ENCODE results near the gene GPD2. TPM values are rescaled to one million over a fixed set of nuclear protein-coding genes. Genes with fewer than 3 reads are reported as not detected.

GPD2 gene
- total and polyA plus RNA-seq, 2 of the 8 experiments (the other 6 are each of a cell fraction or from before 2014, with no cell fraction given): 8.4 to 43.1 TPM

DNA sequence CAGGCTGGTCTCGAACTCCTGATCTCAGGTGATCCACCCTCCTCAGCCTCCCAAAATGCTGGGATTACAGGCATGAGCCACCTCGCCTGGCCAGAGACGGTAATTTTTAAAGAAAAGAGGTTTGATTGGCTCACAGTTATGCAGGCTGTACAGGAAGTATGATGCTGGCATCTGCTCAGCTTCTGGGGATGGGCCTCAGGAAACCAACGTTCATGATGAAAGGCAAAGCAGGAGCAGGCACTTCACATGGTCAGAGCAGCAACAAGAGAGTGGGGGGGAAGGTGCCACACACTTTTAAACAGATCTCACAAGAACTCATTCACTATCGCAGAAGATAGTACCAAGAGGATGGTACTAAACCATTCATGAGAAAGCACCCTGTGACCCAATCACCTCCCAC lies 38.0 kb upstream of the GPD2 start:
- WGBS, 2 experiments (ENCODE audit: extremely low coverage in 1 of 2, insufficient coverage in 1 of 2, insufficient read length in 1 of 2, insufficient replicate concordance in 2 of 2, low coverage in 1 of 2, low lambda C conversion rate in 2 of 2, missing lambda C conversion rate in 1 of 2): 90% methylated on average over 5 of the region's 5 CpGs; no CpG with 5 or more reads in 1 of the 2 experiments
- Histone ChIP-seq H3K9me3 (ENCODE audit: insufficient read depth in 2 of 2, low read depth in 1 of 2, low read length in 1 of 2) (no peaks in the 10 kb centered on the region), H2AK5ac (ENCODE audit: low read depth, low read length) (no peak overlapping the region), H3K27ac (ENCODE audit: low read depth, low read length) (no peak overlapping the region), H4K8ac (ENCODE audit: extremely low read depth, insufficient read depth, low read length) (no peak overlapping the region), H2BK120ac (replicated peaks; ENCODE audit: low read depth, low read length) (no peak overlapping the region), H3K4me3 (ENCODE audit: extremely low read depth in 1 of 4, insufficient read depth in 2 of 4, low read depth in 3 of 4, low read length in 4 of 4) (no peak overlapping the region), H3K4me1 (replicated peaks in 1 of 4; ENCODE audit: control insufficient read depth in 3 of 4, insufficient read depth in 4 of 4, low read length in 3 of 4) (peaks cover 0 to 4% (median 2%) of the 10 kb centered on the region in 4 experiments; a peak in 3 of 7 replicates), H3K27me3 (replicated peaks in 1 of 4; ENCODE audit: control insufficient read depth in 3 of 4, extremely low read depth in 1 of 4, insufficient read depth in 3 of 4, low read length in 3 of 4) (peaks cover 0 to 6% (median 5%) of the 10 kb centered on the region in 4 experiments; a peak in 4 of 7 replicates), H2BK20ac (ENCODE audit: low read length) (no peak overlapping the region), H2AFZ (ENCODE audit: low read length) (no peak overlapping the region), H3K36me3 (ENCODE audit: control insufficient read depth in 2 of 4, insufficient read depth in 4 of 4, low read length in 3 of 4) (no peaks in the 10 kb centered on the region), H3K23ac (ENCODE audit: insufficient read length) (no peak overlapping the region), H3K23me2 (ENCODE audit: low read depth, low read length) (peaks cover 3% of the 10 kb centered on the region), H2BK12ac (ENCODE audit: low read depth, low read length) (no peak overlapping the region), H3K79me2 (ENCODE audit: control insufficient read depth in 1 of 2, insufficient read depth in 2 of 2, low read length in 2 of 2) (no peaks in the 10 kb centered on the region), H3K9ac (replicated peaks in 1 of 4; ENCODE audit: extremely low read depth in 1 of 4, low read depth in 3 of 4, low read length in 3 of 4) (no peak overlapping the region), H2BK15ac (ENCODE audit: low read length) (no peak overlapping the region), H4K20me1 (replicated peaks in 1 of 2; ENCODE audit: control insufficient read depth in 1 of 2, insufficient read depth in 2 of 2, low read length in 2 of 2) (no peaks in the 10 kb centered on the region), H2BK5ac (ENCODE audit: low read depth, low read length) (no peak overlapping the region), H4K91ac (replicated peaks; ENCODE audit: insufficient read length, low read length) (no peak overlapping the region), H4K5ac (ENCODE audit: insufficient read length, low read depth, low read length) (no peak overlapping the region), H3K14ac (ENCODE audit: insufficient read length) (no peak overlapping the region), H3K79me1 (ENCODE audit: low read depth, low read length) (no peaks in the 10 kb centered on the region), H3K4ac (replicated peaks; ENCODE audit: insufficient read length, low read depth, low read length) (no peak overlapping the region), H3K18ac (ENCODE audit: extremely low read depth, low read length) (no peak overlapping the region), H3K56ac (replicated peaks; ENCODE audit: insufficient read length, low read depth, low read length) (no peak overlapping the region), H3K4me2 (ENCODE audit: insufficient read depth in 1 of 2, low read depth in 2 of 2, low read length in 2 of 2) (no peak overlapping the region)
- TF ChIP-seq RBBP5 (IDR thresholded peaks at IDR 0.05; ENCODE audit: borderline replicate concordance, low read depth, low read length) (no peak), TAF1 (IDR thresholded peaks at IDR 0.05; ENCODE audit: low read depth, low read length) (no peak), POLR2A (IDR thresholded peaks at IDR 0.05; ENCODE audit: control extremely low read depth in 1 of 2, low read depth in 2 of 2, low read length in 2 of 2) (no peak), EGR1 (IDR thresholded peaks at IDR 0.05; ENCODE audit: borderline replicate concordance, low read depth, low read length) (no peak), HDAC2 (IDR thresholded peaks at IDR 0.05; ENCODE audit: borderline replicate concordance in 1 of 2, low read depth in 2 of 2, low read length in 2 of 2) (no peak), RFX5 (IDR thresholded peaks at IDR 0.05; ENCODE audit: borderline replicate concordance, low read depth, low read length) (no peak), EP300 (IDR thresholded peaks at IDR 0.05; ENCODE audit: borderline replicate concordance in 1 of 2, low read depth in 2 of 2, low read length in 2 of 2) (no peak), PHF8 (conservative IDR thresholded peaks at IDR 0.05; ENCODE audit: low read depth, low read length) (no peak), SAP30 (IDR thresholded peaks at IDR 0.05; ENCODE audit: insufficient read depth, insufficient replicate concordance, low read length) (no peak), CEBPB (IDR thresholded peaks at IDR 0.05; ENCODE audit: low read depth, low read length) (no peak), POU5F1 (IDR thresholded peaks at IDR 0.05; ENCODE audit: low read depth, low read length) (no peak), BRCA1 (IDR thresholded peaks at IDR 0.05; ENCODE audit: low read depth, low read length) (no peak), FOSL1 (IDR thresholded peaks at IDR 0.05; ENCODE audit: insufficient read depth, low read depth, low read length) (no peak), GABPA (IDR thresholded peaks at IDR 0.05; ENCODE audit: borderline replicate concordance, insufficient read depth, low read length) (no peak)
- FAIRE-seq (no peak), DNase-seq (ENCODE audit: low read depth in 1 of 2, low spot score in 2 of 2) (no peak)
- POLR2A ChIA-PET (ENCODE audit: partially characterized antibody): no interaction called here
- CTCF ChIA-PET (ENCODE audit: partially characterized antibody): no interaction called here

Measured in H1 (cell line).